ENCODE results near the gene CNFN. TPM values are rescaled to one million over a fixed set of nuclear protein-coding genes. Genes with fewer than 3 reads are reported as not detected.

Gene CNFN
- total RNA-seq, 1 donor from 2014 or later: 3.6 TPM

DNA sequence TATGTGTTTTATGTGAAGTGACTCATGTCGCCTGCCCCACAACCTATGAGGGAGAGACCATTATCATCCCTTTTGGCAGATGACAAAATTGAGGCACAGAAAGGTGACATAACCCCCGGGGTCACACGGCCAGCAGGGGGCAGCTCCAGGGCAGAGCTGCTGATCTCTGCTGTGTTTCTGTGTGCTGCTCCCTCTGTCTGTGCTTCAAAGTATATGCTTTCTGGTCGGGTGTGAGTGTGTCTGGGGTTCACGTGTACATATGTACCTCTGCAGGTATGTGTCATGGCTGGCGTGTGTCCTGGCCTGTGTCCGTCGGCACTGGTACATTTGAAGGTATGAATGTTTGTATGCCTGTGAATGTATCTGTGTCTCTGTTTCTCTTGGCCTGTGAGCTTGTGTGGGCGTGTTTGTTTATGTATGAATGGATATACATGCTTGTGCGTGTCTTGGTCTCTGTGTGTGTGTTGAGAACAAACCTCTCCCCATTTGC, 30.0 kb upstream of the CNFN start:
- no peak overlapping the region for H3K27ac Mint-ChIP-seq (ENCODE audit: unreplicated experiment)
- peak overlapping the region; percentile 32 for H3K4me3 Mint-ChIP-seq
- H3K36me3 Mint-ChIP-seq (ENCODE audit: low read depth): no peaks in the 10 kb centered on the region
- H3K4me1 Mint-ChIP-seq: peaks cover 36% of the 10 kb centered on the region
- H3K9me3 Mint-ChIP-seq: no peaks in the 10 kb centered on the region
- no peak for DNase-seq (ENCODE audit: low read depth, low spot score)
- TF ChIP-seq, protein P1, sequence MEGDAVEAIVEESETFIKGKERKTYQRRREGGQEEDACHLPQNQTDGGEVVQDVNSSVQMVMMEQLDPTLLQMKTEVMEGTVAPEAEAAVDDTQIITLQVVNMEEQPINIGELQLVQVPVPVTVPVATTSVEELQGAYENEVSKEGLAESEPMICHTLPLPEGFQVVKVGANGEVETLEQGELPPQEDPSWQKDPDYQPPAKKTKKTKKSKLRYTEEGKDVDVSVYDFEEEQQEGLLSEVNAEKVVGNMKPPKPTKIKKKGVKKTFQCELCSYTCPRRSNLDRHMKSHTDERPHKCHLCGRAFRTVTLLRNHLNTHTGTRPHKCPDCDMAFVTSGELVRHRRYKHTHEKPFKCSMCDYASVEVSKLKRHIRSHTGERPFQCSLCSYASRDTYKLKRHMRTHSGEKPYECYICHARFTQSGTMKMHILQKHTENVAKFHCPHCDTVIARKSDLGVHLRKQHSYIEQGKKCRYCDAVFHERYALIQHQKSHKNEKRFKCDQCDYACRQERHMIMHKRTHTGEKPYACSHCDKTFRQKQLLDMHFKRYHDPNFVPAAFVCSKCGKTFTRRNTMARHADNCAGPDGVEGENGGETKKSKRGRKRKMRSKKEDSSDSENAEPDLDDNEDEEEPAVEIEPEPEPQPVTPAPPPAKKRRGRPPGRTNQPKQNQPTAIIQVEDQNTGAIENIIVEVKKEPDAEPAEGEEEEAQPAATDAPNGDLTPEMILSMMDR (conservative IDR thresholded peaks at IDR 0.05): peak; percentile 64
- no peaks in the 10 kb centered on the region for H3K27me3 Mint-ChIP-seq (ENCODE audit: low read depth)

DNA sequence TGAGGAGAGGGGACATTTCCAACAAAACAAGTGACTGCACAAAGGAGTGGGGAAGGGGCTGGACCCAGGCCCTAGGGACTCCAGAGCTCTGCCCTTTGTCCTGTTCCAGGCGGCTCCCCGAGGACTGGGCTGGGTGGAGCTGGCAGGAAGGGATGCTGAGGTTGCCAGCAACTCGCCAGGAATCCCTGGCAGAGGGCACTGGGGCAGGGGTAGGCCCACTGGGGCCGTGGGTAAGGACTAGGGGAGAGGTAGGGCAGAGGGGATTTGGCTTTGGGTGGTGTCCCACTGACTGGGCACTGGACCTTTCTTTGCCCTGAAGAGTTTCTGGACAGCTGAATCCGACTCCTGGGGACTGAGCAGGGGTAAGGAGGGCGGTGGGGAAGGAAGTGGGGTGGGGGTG, 29.2 kb upstream of the CNFN start:
- H3K27ac Mint-ChIP-seq (ENCODE audit: unreplicated experiment): no peak overlapping the region
- no peaks in the 10 kb centered on the region for H3K27me3 Mint-ChIP-seq (ENCODE audit: low read depth)
- no peak for DNase-seq (ENCODE audit: low read depth, low spot score)
- H3K4me3 Mint-ChIP-seq: no peak overlapping the region
- no peaks in the 10 kb centered on the region for H3K36me3 Mint-ChIP-seq (ENCODE audit: low read depth)
- H3K9me3 Mint-ChIP-seq: no peaks in the 10 kb centered on the region
- H3K4me1 Mint-ChIP-seq: peaks cover 34% of the 10 kb centered on the region
- TF ChIP-seq, protein P1 (conservative IDR thresholded peaks at IDR 0.05): no peak

DNA sequence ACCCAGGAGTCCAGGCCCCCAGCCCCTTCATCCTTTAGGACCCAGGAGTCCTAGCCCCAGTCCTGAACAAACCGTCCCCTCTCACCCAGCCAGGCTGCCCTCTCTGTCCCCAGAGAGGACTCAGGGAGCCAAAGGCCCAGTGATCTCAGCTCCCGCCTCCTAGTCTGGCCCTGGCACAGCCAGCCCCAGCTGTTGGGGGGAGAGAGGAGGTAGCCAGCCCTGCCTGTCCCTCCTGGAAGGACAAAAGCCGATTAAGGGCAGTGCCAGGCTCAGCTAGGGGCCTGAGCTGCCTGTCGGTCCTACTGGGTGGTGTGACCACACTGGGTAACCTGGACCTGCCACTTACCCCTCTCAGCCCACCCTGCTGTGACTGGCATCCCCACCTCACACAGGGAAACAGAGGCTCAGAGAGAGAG, 22.6 kb upstream of the CNFN start:
- Mint-ChIP-seq H3K36me3 (ENCODE audit: low read depth) (peaks cover 4% of the 10 kb centered on the region), H3K4me3 (peak overlapping the region; percentile 59), H3K27ac (ENCODE audit: unreplicated experiment) (no peak overlapping the region), H3K4me1 (peaks cover 13% of the 10 kb centered on the region), H3K9me3 (no peaks in the 10 kb centered on the region), H3K27me3 (ENCODE audit: low read depth) (no peaks in the 10 kb centered on the region)
- TF ChIP-seq, protein P1 (conservative IDR thresholded peaks at IDR 0.05): no peak
- no peak for DNase-seq (ENCODE audit: low read depth, low spot score)

DNA sequence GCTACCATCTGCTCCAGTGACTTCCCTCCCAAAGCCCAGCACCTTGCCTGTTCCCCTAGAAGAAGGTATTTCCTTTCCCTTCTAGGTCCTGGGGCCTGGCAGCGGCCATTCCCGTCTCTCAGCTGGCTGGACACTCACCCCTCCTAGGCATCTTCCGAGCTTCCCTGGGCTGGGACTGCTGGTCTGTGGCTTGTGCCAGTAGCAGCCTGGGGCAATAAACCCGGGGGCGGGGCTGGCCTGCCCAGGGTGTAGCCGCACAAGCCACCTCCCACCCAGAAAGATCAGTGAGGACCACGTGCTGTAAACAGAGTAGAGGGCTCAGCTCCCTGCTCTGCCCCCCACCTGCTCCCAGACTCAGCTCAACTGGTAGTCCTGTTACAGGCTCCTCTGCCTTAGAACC, 22.1 kb upstream of the CNFN start:
- no peaks in the 10 kb centered on the region for H3K27me3 Mint-ChIP-seq (ENCODE audit: low read depth)
- no peak for DNase-seq (ENCODE audit: low read depth, low spot score)
- H3K36me3 Mint-ChIP-seq (ENCODE audit: low read depth): peaks cover 4% of the 10 kb centered on the region
- H3K4me3 Mint-ChIP-seq: peak overlapping the region; percentile 34
- TF ChIP-seq, protein P1 (conservative IDR thresholded peaks at IDR 0.05): no peak
- peak overlapping the region; percentile 6 for H3K27ac Mint-ChIP-seq (ENCODE audit: unreplicated experiment)
- H3K9me3 Mint-ChIP-seq: no peaks in the 10 kb centered on the region
- H3K4me1 Mint-ChIP-seq: peaks cover 13% of the 10 kb centered on the region

DNA sequence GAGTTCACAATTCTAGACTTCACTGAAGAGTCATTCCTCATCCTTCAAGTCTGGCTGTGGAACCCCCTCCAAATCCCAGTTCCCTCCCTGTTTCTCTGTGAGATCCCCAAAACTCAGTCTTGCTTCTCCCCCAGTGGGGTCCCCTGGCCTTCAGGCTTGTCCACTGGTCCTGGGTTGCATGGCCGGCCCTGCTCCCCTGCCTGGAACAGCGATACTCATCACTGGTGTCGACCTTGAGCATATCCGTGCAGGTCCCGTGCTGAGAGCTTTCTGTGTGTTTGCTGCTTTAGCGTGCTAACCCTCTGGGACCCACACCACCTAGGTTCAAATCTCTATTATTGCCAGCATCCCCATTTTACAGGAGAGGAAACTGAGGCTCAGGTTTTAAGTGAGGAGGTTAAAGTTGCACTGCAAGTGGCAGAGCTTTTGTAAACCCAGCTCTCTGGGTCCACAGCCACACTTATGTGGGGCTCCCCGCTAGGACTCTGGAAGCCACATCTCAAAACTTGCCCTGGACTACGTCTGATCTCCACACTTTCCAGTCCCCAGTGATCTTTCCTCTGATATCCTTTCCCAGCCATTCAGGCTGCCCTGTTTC, 21.6 kb upstream of the CNFN start:
- Mint-ChIP-seq H3K27ac (ENCODE audit: unreplicated experiment) (peak overlapping the region; percentile 50), H3K4me1 (peaks cover 13% of the 10 kb centered on the region), H3K36me3 (ENCODE audit: low read depth) (peaks cover 4% of the 10 kb centered on the region), H3K27me3 (ENCODE audit: low read depth) (no peaks in the 10 kb centered on the region), H3K4me3 (peak overlapping the region; percentile 34), H3K9me3 (no peaks in the 10 kb centered on the region)
- no peak for DNase-seq (ENCODE audit: low read depth, low spot score)
- TF ChIP-seq, protein P1 (conservative IDR thresholded peaks at IDR 0.05): no peak
